ENCODE measurements around the gene PF4V1.
"Not testable (repeated sequence)": the region's sequence is repeated elsewhere in the genome, so short reads cannot be mapped to it uniquely, and the experiment has no call there.

Gene PF4V1

DNA sequence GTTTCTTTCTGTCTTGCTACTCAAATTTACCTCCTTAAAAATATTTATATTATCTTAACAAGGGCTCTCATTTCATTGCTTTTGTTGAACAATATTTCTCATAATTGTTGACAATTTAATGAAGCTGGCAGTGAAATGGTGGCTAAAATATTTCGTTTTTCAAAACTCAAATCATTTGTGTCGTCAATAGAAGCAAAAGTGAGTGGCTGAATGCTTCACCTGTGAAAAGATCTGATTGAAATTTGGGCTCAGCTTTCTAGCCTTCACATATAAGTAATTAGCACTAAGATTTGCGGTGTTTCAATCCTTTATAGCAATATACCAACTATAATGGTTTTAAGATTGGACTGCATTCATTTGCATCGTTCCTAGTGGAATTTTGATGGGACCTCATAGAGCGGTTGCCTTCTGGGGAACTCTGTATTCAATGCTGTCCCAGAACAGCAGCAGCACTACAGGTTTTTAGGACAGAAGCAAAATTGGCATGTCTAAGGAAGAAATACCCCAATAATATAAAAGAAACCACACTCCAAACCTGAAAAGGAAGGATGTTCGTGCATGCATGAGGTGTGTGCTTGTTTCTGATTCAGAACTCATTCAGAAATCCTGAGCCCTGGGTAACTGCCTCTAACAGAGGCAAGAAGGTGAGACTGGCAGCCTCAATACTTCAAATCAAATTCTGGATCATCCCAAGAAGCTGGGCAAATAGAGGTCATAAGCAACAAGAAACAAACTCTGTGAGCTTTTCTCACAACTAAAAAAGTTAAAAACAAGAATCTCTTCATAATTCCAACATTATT lies 18.6 kb downstream of the PF4V1 start:
- DNase-seq, result no peak

DNA sequence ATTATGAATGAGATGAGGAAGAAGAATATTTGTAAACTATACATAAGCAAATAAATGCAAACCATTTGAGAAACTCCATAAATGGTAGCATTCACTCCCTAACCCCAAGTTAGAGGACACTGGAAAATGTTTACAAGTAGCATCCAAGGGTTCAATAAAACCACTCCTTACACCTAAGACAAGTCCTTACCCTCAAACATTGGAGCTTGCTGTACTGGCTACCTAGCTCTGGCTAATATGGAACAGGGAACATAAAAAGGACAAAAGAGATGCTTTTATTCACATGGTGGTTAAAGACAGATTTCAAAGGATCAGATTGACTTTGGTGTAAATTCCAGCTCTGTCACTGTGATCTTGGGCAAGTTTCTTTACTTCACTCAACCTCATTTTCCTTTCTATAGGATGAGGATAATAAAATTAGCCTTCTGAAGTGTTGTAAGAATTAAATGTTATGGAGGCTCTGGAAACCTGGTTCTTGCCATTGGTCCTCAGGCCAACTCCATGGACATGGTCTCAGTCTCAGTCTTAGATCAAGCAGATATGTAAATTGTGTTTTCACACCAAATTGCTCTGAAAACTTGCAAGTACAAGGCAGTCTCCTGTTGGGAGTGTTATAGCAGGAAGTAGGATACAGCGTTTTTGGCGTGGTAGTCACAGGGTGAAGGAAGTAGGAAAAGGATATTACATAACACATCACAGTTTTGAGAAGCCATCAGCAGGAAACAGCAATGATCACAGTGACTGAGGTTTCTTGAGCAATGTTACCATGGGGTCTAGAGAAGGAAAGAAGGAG lies 19.4 kb downstream of the PF4V1 start:
- DNase-seq, result no peak

- DNase-seq, result no peak
These were observed 21.3 kb downstream of the PF4V1 start for GRCh38 chr4:73874386-73874785.

GRCh38 chr4:73875401-73875800 lies 22.3 kb downstream of the PF4V1 start:
- DNase-seq, result no peak

- DNase-seq, result no peak
These were observed 30.2 kb downstream of the PF4V1 start for GRCh38 chr4:73883306-73883705.

- DNase-seq, result no peak
These were observed 32.6 kb downstream of the PF4V1 start for GRCh38 chr4:73885574-73886267.

DNA sequence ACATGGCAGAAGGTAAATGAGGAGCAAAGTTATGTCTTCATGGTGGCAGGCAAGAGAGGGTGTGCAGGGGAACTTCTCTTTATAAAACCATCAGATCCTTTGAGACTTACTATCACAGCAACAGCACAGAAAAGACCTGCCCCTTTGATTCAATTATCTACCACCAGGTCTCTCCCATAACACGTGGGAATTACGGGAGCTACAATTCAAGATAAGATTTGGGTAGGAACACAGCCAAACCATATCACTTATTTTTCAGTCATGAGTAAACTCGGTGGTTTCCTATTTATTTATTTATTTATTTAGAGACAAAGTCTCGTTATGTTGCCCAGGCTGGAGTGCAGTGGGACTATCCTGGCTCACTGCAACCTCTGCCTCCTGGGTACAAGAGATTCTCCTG lies 38.2 kb downstream of the PF4V1 start:
- no peak for DNase-seq

- no peak for DNase-seq
These were observed 38.8 kb downstream of the PF4V1 start for GRCh38 chr4:73891739-73892405.

DNA sequence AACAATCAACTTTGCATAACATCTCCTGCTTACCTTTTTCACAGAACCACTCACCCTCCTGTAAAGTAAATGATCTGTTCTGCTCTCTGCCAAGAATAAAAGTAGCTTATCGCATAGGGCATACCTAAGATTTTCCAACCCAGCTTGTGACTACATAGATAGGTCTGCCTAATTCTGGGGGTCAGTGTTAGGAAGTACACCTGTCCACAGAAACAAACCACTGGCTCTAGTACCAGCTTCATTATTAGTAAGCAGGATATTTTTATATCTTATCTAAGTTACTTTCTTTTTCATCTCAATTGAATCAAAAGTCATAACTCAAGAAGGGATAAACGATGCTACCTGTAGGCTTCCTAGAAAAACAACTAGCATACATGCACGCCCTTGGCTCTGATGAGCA lies 39.9 kb downstream of the PF4V1 start:
- no peak for DNase-seq

DNA sequence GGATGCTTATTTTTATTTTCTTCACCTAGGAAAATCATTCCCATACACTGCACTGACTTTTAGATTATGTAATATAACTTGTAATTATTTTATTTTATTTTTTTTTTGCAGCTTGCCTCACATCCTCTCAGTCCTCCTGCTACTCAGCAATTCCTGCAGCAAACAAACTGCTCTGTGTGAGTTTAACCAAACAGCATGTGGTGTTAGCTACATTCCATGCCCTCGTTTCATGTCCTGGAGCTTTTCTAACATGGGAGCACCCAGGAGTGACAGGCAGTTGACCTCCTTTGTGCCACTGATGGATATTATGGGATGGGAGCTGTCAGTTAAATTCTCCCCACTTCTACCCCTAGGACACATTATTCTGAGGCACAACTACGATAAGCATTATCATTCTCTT lies 40.9 kb downstream of the PF4V1 start:
- no peak for DNase-seq

GRCh38 chr4:73895201-73896175 lies 42.4 kb downstream of the PF4V1 start:
- DNase-seq, result no peak

DNA sequence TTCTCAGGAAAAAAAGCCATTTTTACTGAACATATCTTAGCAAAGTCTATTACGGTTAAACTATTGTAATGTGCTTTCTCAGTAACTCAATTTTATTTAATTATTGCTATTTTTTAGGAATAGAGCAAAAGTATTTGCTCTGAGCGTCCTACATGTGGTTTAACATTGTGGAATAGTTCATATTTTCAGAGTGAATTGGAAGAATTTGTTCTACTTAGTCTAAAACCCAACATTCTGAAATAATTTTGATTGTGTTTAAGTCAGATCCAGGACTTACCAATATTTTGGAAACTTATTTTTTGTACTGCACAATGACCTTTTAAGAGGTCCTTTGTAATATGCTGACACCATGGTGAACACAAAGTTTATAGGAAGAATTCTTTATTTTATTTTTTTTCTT lies 43.3 kb downstream of the PF4V1 start:
- no peak for DNase-seq

- DNase-seq, result no peak
These were observed 44.5 kb downstream of the PF4V1 start for GRCh38 chr4:73897380-73898136.

GRCh38 chr4:73899338-73899737 lies 46.2 kb downstream of the PF4V1 start:
- DNase-seq, result not testable (repeated sequence)

DNA sequence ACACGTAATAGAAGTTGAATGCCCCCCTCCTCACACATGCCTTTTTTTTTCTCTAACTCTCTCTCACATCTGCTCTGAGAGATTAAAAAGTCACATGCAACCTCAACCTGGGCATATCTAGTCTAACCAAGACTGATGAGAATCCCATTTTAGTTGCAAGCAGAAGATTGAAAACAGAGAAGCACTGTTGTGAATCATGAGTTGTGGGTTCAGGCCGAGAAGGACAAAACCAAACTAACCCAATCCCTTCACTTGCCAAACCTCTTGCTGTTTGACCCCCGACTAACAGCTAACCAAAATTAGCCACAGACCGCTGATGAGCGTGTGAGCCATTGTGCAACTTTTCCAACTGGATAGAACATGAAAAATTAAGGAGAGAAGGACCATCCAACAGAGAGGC lies 47.9 kb downstream of the PF4V1 start:
- no peak for DNase-seq

DNA sequence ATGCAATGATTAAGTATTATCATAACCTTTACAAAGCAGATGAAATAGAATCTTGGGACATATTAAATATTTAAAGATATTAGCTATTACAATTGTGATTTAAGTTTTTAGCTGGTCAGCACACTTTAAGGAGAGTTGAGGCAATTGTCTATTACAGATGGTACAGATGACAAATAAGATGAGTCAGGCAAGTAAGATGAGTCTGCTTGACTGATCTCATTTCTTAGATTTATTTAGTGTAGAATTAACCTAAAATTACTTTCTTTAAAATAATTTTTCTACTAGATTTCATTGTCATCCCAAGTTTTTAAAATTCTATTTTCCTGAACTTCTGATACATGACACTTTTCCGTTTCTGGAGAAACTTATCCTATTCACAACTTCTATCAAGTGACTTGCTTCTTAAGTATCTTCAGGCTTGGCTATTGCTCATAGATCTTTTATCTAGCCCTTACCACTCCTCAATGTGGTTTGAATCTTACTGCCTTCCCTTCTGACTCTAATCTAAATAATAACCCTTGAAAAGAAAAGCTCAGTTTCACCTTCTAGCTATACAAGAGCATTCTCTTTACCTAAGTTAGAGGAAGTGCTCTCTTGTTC lies 49.0 kb downstream of the PF4V1 start:
- no peak for DNase-seq

- no peak for DNase-seq
These were observed 49.9 kb downstream of the PF4V1 start for GRCh38 chr4:73902817-73903547.

All from NCI-H2081 (cell line).